Caco-2 (cell line): ENCODE measurements around the gene BCL2L13. TPM values are rescaled to one million over a fixed set of nuclear protein-coding genes. Genes with fewer than 3 reads are reported as not detected.

Source experiments
- BruUV-seq: library from RNA; stranded (reverse); fragments of 400-500 nt; replicated peaks from 2 replicates; lab custom pipeline; 2021; lab: Mats Ljungman, UMichigan
- CTCF ChIA-PET: fragments of 300-600 bp; sonication (Branson Sonifier 250); formaldehyde crosslinking; loops from one replicate; lab custom pipeline; 2022; ENCODE audit warnings: antibody characterized with exemption; lab: Charles Lee
- POLR2A ChIA-PET: fragments of 300-600 bp; sonication (Branson Sonifier 250); formaldehyde crosslinking; loops from one replicate; lab custom pipeline; 2022; ENCODE audit warnings: antibody characterized with exemption; lab: Charles Lee
- DNase-seq, 2 experiments: peaks; one replicate each; pipeline versions ENCODE4 v3.0.0 to v3.0.0-alpha.2; 2020 to 2022
- H3K27me3 ChIP-seq: replicated peaks from 2 replicates; pipeline ENCODE4 v1.6.0; 2011; ENCODE audit warnings: low read length; ENCODE audit not compliant: control insufficient read depth, insufficient read depth
- H3K36me3 ChIP-seq: 2 replicates; pipeline ENCODE4 v1.5.1; 2011; ENCODE audit warnings: low read length; ENCODE audit not compliant: control insufficient read depth, insufficient read depth
- H3K4me1 ChIP-seq: fragments of 250-450 bp; sonication (Bioruptor Pico); 2 replicates; pipeline ENCODE4 v1.5.1; 2020; ENCODE audit warnings: mild to moderate bottlenecking
- H3K4me3 ChIP-seq: 2 replicates; pipeline ENCODE4 v1.5.1; 2011; ENCODE audit warnings: low read depth, mild to moderate bottlenecking, control low read depth, low read length
- H3K9me3 ChIP-seq: fragments of 250-450 bp; sonication (Bioruptor Pico); 2 replicates; pipeline ENCODE4 v1.5.1; 2020; ENCODE audit warnings: mild to moderate bottlenecking, moderate library complexity
- H3K27ac Mint-ChIP-seq: one replicate; pipeline ENCODE4 v1.8.0; 2022; ENCODE audit warnings: mixed read lengths; ENCODE audit not compliant: unreplicated experiment
- H3K27me3 Mint-ChIP-seq: one replicate; pipeline ENCODE4 v1.8.0; 2022; ENCODE audit warnings: mixed read lengths; ENCODE audit not compliant: insufficient read depth, unreplicated experiment
- H3K36me3 Mint-ChIP-seq: one replicate; pipeline ENCODE4 v1.8.0; 2022; ENCODE audit warnings: mild to moderate bottlenecking, mixed read lengths; ENCODE audit not compliant: insufficient read depth, unreplicated experiment
- H3K4me1 Mint-ChIP-seq: one replicate; pipeline ENCODE4 v1.8.0; 2022; ENCODE audit warnings: low read depth, mixed read lengths; ENCODE audit not compliant: unreplicated experiment
- H3K4me3 Mint-ChIP-seq: one replicate; pipeline ENCODE4 v1.8.0; 2022; ENCODE audit warnings: mild to moderate bottlenecking, moderate library complexity, mixed read lengths; ENCODE audit not compliant: unreplicated experiment
- H3K9me3 Mint-ChIP-seq: one replicate; pipeline ENCODE4 v1.8.0; 2022; ENCODE audit warnings: mixed read lengths; ENCODE audit not compliant: unreplicated experiment
- intact Hi-C: fragments of 100-400 bp; cut with micrococcal nuclease; formaldehyde crosslinking; loops from one replicate; pipeline ENCODE4 v1.10.0; 2022; ENCODE audit not compliant: unreplicated experiment
- total RNA-seq: library from RNA; stranded (reverse); gene quantifications from 2 replicates; pipeline ENCODE4 v1.2.3, GENCODE V29; 2022
- TF ChIP-seq, protein P1 (sequence below), 2 experiments: fragments of 200-600 bp in 1 of 2; IDR thresholded peaks; 1 replicate in 1 of 2; 2 replicates in 1 of 2; pipeline versions ENCODE4 v1.5.1 to v1.8.0; 2011 to 2022; ENCODE audit warnings: antibody characterized with exemption in 1 of 2, control low read depth in 1 of 2, inconsistent platforms in 1 of 2, low read depth in 1 of 2, low read length in 1 of 2, mild to moderate bottlenecking in 1 of 2, moderate library complexity in 1 of 2; ENCODE audit not compliant: insufficient read depth in 1 of 2, severe bottlenecking in 1 of 2, unreplicated experiment in 1 of 2

BCL2L13 gene
- total RNA-seq, 1 experiment from 2014 or later: 34.3 TPM

DNA sequence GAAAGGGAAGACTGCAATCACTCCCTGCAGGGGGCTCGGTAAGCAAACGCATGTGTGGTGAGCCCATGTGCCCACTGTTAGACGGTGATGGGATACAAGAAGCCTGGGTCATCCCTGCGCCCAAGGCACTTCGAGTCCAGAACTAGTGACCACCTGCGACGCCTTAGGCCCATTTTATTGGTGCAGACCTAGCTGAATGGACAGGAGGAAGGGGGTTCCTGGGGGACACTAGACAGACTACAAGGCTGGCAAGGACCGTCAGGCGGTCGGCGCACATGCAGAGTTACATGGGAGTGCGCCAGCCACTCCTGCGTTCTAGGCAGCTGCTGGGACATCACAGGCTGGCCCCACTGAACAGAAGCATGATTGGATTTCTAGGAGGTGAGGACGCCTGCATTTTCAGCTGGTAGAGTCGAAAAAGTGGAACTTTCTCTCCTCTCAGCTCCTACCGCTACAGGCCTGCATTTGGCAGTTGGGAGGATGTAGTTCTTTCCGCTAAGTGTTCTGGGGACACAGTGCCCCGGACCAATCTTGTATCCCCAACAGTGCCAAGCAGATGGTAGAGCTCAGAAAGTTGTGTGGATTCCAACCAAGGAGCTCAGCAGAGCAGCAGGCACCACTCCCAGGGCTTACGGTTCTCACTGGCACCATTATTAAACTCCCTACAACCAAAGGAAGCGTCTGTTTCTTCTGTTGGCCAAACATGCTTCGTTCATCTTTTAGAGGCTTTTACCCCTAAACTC is 100.0 kb downstream of the BCL2L13 start:
- ChIA-PET POLR2A (interaction anchor here (0.6 kb wide), 1 partner anchor 14 kb away, joined by 4 read pairs; no protein-coding TSS in a partner anchor), CTCF (interaction anchor here (1.3 to 1.5 kb wide), 2 partner anchors 47 to 180 kb away, joined by 3 to 4 read pairs; no protein-coding TSS in a partner anchor)
- H3K27me3 ChIP-seq: no peaks in the 10 kb centered on the region
- no peak for DNase-seq
- Mint-ChIP-seq H3K27ac (no peak overlapping the region), H3K27me3 (no peaks in the 10 kb centered on the region), H3K4me1 (no peaks in the 10 kb centered on the region), H3K4me3 (no peak overlapping the region), H3K36me3 (peaks cover 21% of the 10 kb centered on the region), H3K9me3 (no peaks in the 10 kb centered on the region)
- H3K36me3 ChIP-seq: no peaks in the 10 kb centered on the region
- TF ChIP-seq, protein P1, sequence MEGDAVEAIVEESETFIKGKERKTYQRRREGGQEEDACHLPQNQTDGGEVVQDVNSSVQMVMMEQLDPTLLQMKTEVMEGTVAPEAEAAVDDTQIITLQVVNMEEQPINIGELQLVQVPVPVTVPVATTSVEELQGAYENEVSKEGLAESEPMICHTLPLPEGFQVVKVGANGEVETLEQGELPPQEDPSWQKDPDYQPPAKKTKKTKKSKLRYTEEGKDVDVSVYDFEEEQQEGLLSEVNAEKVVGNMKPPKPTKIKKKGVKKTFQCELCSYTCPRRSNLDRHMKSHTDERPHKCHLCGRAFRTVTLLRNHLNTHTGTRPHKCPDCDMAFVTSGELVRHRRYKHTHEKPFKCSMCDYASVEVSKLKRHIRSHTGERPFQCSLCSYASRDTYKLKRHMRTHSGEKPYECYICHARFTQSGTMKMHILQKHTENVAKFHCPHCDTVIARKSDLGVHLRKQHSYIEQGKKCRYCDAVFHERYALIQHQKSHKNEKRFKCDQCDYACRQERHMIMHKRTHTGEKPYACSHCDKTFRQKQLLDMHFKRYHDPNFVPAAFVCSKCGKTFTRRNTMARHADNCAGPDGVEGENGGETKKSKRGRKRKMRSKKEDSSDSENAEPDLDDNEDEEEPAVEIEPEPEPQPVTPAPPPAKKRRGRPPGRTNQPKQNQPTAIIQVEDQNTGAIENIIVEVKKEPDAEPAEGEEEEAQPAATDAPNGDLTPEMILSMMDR (IDR thresholded peaks at IDR 0.05; ENCODE audit: insufficient read depth in 1 of 2, low read depth in 1 of 2, low read length in 1 of 2, severe bottlenecking in 1 of 2, unreplicated experiment in 1 of 2): no peak
- H3K9me3 ChIP-seq: no peaks in the 10 kb centered on the region
- intact Hi-C loops: no loop called here
- no peaks in the 10 kb centered on the region for H3K4me1 ChIP-seq
- no TSS peak for BruUV-seq
- H3K4me3 ChIP-seq: no peak overlapping the region

DNA sequence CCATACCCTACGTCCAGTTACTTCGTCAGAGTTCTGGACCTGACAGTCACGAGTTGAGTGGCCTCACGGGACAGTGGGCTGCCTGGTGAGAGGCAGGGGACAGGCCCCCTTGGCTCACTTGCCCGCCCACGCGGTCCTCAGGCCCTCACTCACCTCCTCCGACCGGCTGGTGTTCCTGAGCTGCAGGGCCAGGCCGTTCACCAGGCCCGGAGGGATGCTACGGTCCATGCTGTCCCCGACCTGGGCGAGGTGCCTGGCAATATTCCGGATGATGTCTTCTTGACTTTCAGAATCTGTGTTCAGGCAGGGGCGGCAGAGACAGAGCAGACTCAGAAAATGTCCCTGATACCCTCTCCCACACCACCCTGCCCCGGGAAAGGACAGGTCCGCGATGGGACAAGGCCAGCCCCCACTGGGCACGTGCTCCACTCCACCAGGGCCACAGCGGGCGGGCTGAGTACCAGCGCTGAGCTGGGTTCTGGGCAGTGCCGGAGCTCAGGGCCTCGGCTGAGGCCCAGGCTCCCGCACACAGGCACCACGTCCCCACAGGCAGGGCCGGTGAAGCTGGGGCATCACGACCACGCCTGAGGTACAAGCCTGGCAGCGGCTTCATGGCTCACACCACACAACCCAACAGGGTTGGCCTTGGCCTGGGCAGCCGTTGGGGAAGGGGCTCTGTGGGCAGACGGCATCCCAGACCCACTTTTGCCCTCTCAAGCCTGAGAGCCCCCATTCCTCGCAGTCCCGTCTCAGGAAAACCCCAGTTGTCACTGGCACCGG is 100.8 kb downstream of the BCL2L13 start:
- Mint-ChIP-seq H3K4me3 (no peak overlapping the region), H3K36me3 (peaks cover 18% of the 10 kb centered on the region), H3K27me3 (no peaks in the 10 kb centered on the region), H3K4me1 (no peaks in the 10 kb centered on the region), H3K27ac (peak overlapping the region; percentile 33), H3K9me3 (no peaks in the 10 kb centered on the region)
- BruUV-seq: no TSS peak
- no peaks in the 10 kb centered on the region for H3K9me3 ChIP-seq
- H3K4me3 ChIP-seq: no peak overlapping the region
- no peaks in the 10 kb centered on the region for H3K27me3 ChIP-seq
- H3K4me1 ChIP-seq: no peaks in the 10 kb centered on the region
- DNase-seq: no peak
- intact Hi-C loops: no loop called here
- POLR2A ChIA-PET: no interaction called here
- CTCF ChIA-PET: interaction anchor here (1.3 to 1.5 kb wide), 2 partner anchors 46 to 181 kb away, joined by 3 to 4 read pairs; no protein-coding TSS in a partner anchor
- no peaks in the 10 kb centered on the region for H3K36me3 ChIP-seq
- TF ChIP-seq, protein P1 (IDR thresholded peaks at IDR 0.05; ENCODE audit: insufficient read depth in 1 of 2, low read depth in 1 of 2, low read length in 1 of 2, severe bottlenecking in 1 of 2, unreplicated experiment in 1 of 2): no peak

DNA sequence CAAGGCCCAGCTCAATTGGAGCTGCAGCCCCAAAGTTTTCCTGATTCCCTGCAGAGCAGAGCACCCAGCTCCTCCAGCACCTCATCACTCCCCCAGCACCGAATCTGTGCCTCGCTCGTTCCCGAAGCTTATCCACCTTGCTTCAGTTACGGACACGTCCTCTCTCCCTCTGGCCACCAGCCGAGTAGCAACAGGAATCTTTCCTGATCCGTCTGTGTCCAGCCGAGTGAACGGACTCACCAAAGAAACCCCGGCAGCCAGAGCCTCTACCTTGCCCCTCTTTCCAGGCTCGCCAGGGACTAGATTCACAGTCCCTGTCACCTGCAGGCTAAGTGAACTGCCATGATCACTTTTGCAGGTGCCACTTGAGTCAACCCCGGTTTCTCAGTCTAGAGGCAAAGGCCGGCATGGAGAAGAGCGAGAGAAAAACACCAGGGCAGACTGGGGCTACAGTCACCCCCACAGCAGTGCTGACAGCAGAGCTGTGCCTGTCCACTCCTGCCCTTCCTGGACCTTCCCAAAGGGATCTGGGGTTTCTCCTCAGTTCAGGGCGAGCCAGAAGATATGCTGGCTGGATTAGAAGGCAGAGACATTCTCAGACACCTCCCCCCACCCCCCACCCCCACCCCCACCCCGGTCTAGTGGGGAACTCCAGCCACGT is 103.4 kb downstream of the BCL2L13 start:
- no peak overlapping the region for H3K4me3 Mint-ChIP-seq
- POLR2A ChIA-PET: interaction anchor here (0.6 to 0.7 kb wide), 2 partner anchors 323 to 1967 kb away, joined by 5 read pairs; no protein-coding TSS in a partner anchor
- TF ChIP-seq, protein P1 (IDR thresholded peaks at IDR 0.05; ENCODE audit: insufficient read depth in 1 of 2, low read depth in 1 of 2, low read length in 1 of 2, severe bottlenecking in 1 of 2, unreplicated experiment in 1 of 2): no peak
- no peak overlapping the region for H3K4me3 ChIP-seq
- H3K27ac Mint-ChIP-seq: no peak overlapping the region
- intact Hi-C loops: loop anchor here (1.0 to 10.0 kb wide), 5 partner anchors 26 to 335 kb away; partner anchors contain the start of gene PEX26
- no peaks in the 10 kb centered on the region for H3K4me1 ChIP-seq
- peaks cover 14% of the 10 kb centered on the region for H3K36me3 Mint-ChIP-seq
- H3K27me3 ChIP-seq: no peaks in the 10 kb centered on the region
- BruUV-seq: no TSS peak
- no peaks in the 10 kb centered on the region for H3K36me3 ChIP-seq
- H3K9me3 Mint-ChIP-seq: no peaks in the 10 kb centered on the region
- H3K9me3 ChIP-seq: no peaks in the 10 kb centered on the region
- no peak for DNase-seq
- CTCF ChIA-PET: interaction anchor here (0.6 to 4.3 kb wide), 6 partner anchors 26 to 413 kb away, joined by 3 to 59 read pairs (median 8); no protein-coding TSS in a partner anchor
- no peaks in the 10 kb centered on the region for H3K4me1 Mint-ChIP-seq
- no peaks in the 10 kb centered on the region for H3K27me3 Mint-ChIP-seq
